Endodermal cell (in vitro differentiated cells): Measurements from ENCODE around the gene CHN1. TPM values are rescaled to one million over a fixed set of nuclear protein-coding genes. Genes with fewer than 3 reads are reported as not detected.

Experiments used
- DNase-seq: peaks from one replicate; pipeline ENCODE4 v3.0.0-alpha.2; 2017
- H3K27ac ChIP-seq: 2 replicates; pipeline ENCODE4 v1.5.1; 2013; ENCODE audit warnings: mild to moderate bottlenecking, low read depth, low read length, moderate library complexity
- H3K27me3 ChIP-seq: 2 replicates; pipeline ENCODE4 v1.6.1; 2013; ENCODE audit warnings: mild to moderate bottlenecking, low read length, moderate library complexity; ENCODE audit not compliant: insufficient read depth, control insufficient read depth, poor library complexity, severe bottlenecking
- H3K36me3 ChIP-seq: 2 replicates; pipeline ENCODE4 v1.7.0; 2013; ENCODE audit warnings: mild to moderate bottlenecking, low read length, moderate library complexity; ENCODE audit not compliant: control insufficient read depth, insufficient read depth
- H3K4me1 ChIP-seq: one replicate; pipeline ENCODE4 v1.7.0; 2013; ENCODE audit warnings: low read length; ENCODE audit not compliant: control insufficient read depth, insufficient read depth
- H3K4me3 ChIP-seq: 2 replicates; pipeline ENCODE4 v1.5.1; 2013; ENCODE audit warnings: mild to moderate bottlenecking, low read length, moderate library complexity
- H3K9ac ChIP-seq: 2 replicates; pipeline ENCODE4 v1.6.1; 2013; ENCODE audit warnings: mild to moderate bottlenecking, low read length, moderate library complexity; ENCODE audit not compliant: poor library complexity, severe bottlenecking; ENCODE audit errors: extremely low read depth
- H3K9me3 ChIP-seq: 2 replicates; pipeline ENCODE4 v1.6.1; 2013; ENCODE audit warnings: mild to moderate bottlenecking, low read length, moderate library complexity; ENCODE audit not compliant: control insufficient read depth
- H3K27ac Mint-ChIP-seq: 2 replicates; pipeline ENCODE4 v1.8.0; 2020; ENCODE audit warnings: mixed read lengths
- H3K27me3 Mint-ChIP-seq: 2 replicates; pipeline ENCODE4 v1.8.0; 2021; ENCODE audit warnings: mild to moderate bottlenecking, mixed read lengths; ENCODE audit not compliant: insufficient read depth
- H3K36me3 Mint-ChIP-seq: 2 replicates; pipeline ENCODE4 v1.8.0; 2020; ENCODE audit warnings: low read depth, mixed read lengths
- H3K4me1 Mint-ChIP-seq: 2 replicates; pipeline ENCODE4 v1.8.0; 2020; ENCODE audit warnings: mixed read lengths
- H3K4me3 Mint-ChIP-seq: 2 replicates; pipeline ENCODE4 v1.8.0; 2020; ENCODE audit warnings: mild to moderate bottlenecking, moderate library complexity, mixed read lengths
- H3K9me3 Mint-ChIP-seq: 2 replicates; pipeline ENCODE4 v1.8.0; 2020; ENCODE audit warnings: mild to moderate bottlenecking, mixed read lengths
- WGBS, 2 experiments: methylation state at CpG; one replicate each; pipeline versions ENCODE4 v1.1.5 to v1.1.7; 2013; ENCODE audit warnings: missing lambda C conversion rate in 2 of 2, mixed read lengths in 1 of 2; ENCODE audit not compliant: insufficient coverage in 1 of 2, insufficient read length in 1 of 2; 5-methylcytosine and 5-hydroxymethylcytosine counted together
- total RNA-seq, 2 donors: library from RNA; stranded (reverse); fragmentation: NEBNext Ultra II Directional in 1 of 2; extraction: Animal tissue kit (Norgen Biotek cat#: 25700) in 1 of 2; gene quantifications; 2 replicates in 1 of 2; 3 replicates in 1 of 2; pipeline ENCODE4 v1.2.1, GENCODE V29; 2021
- TF ChIP-seq, protein P1 (sequence below): fragments of 200-600 bp; sonication (generic); conservative IDR thresholded peaks from 2 replicates; pipeline ENCODE4 v1.5.0; 2021; ENCODE audit warnings: antibody characterized with exemption, mild to moderate bottlenecking

Gene CHN1
- total RNA-seq, 2 donors from 2014 or later = 24.3 to 28.8 TPM

DNA sequence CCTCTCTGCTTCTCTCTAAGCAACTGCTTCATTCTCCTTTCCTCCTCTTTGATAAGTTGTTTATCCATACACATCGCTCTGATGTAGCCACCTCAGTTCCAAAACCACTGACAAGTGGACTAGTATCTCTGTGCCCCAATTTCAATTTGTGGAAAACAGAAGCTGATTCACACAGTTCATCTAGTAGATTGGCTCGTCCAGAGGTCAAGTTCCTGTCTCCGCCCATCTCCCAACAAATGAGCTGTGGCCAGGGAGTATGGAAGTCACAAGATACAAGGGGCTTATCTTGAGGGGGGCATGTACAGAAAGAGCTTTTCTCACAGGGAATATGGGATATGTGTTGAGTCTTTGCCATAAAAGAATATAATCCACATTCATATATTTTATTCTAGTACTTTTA lies 17.7 kb upstream of the CHN1 start:
- no peak overlapping the region for H3K27ac Mint-ChIP-seq
- no peak overlapping the region for H3K9ac ChIP-seq
- H3K4me1 Mint-ChIP-seq = peaks cover 11% of the 10 kb centered on the region
- no peak overlapping the region for H3K27ac ChIP-seq
- no peaks in the 10 kb centered on the region for H3K27me3 ChIP-seq
- 91 to 100% methylated on average over 2 to 3 of the region's 3 CpGs for WGBS, 2 experiments
- no peaks in the 10 kb centered on the region for H3K4me1 ChIP-seq
- H3K27me3 Mint-ChIP-seq = no peaks in the 10 kb centered on the region
- H3K9me3 ChIP-seq = peaks cover 5% of the 10 kb centered on the region
- DNase-seq = no peak
- peaks cover 5% of the 10 kb centered on the region for H3K9me3 Mint-ChIP-seq
- no peak overlapping the region for H3K4me3 ChIP-seq
- TF ChIP-seq, protein P1, sequence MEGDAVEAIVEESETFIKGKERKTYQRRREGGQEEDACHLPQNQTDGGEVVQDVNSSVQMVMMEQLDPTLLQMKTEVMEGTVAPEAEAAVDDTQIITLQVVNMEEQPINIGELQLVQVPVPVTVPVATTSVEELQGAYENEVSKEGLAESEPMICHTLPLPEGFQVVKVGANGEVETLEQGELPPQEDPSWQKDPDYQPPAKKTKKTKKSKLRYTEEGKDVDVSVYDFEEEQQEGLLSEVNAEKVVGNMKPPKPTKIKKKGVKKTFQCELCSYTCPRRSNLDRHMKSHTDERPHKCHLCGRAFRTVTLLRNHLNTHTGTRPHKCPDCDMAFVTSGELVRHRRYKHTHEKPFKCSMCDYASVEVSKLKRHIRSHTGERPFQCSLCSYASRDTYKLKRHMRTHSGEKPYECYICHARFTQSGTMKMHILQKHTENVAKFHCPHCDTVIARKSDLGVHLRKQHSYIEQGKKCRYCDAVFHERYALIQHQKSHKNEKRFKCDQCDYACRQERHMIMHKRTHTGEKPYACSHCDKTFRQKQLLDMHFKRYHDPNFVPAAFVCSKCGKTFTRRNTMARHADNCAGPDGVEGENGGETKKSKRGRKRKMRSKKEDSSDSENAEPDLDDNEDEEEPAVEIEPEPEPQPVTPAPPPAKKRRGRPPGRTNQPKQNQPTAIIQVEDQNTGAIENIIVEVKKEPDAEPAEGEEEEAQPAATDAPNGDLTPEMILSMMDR = no peak
- no peaks in the 10 kb centered on the region for H3K36me3 ChIP-seq
- H3K36me3 Mint-ChIP-seq = no peaks in the 10 kb centered on the region
- no peak overlapping the region for H3K4me3 Mint-ChIP-seq

DNA sequence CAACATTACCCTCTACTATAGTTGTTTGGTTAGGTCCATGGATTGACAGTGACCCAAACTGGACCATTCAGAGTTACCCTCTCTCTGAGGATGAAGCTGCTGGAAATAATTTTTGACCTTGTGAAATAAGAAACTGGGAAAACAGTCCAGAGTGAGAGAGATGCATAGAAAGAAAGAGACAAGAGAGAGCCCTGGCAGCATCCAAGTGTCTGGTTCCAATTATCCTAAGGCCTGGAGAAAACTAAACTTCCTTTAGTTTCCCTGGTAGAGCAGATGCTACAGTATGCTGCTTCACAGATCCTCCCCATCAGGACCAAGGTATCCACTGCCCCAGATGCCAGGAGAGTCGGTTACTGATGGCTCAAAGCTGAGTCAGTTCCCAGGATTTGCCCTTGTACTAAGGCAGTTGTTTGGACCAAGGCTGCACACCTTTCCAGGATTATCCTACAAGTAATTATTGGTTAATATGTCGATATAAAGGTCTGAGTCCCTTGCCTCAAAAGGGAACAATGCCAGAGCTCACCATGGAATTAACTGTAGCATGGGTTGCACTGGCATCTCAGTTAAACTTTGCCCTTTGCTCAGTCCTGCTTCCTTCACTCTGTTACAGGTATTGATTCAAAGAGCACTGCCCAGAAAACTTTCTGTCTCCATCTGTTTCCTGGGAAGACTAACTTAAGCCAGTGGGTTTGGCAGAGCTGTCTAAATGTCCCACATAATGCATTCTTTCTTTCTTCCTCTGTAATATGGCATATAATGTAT lies 14.6 kb upstream of the CHN1 start:
- H3K9me3 ChIP-seq = no peaks in the 10 kb centered on the region

DNA sequence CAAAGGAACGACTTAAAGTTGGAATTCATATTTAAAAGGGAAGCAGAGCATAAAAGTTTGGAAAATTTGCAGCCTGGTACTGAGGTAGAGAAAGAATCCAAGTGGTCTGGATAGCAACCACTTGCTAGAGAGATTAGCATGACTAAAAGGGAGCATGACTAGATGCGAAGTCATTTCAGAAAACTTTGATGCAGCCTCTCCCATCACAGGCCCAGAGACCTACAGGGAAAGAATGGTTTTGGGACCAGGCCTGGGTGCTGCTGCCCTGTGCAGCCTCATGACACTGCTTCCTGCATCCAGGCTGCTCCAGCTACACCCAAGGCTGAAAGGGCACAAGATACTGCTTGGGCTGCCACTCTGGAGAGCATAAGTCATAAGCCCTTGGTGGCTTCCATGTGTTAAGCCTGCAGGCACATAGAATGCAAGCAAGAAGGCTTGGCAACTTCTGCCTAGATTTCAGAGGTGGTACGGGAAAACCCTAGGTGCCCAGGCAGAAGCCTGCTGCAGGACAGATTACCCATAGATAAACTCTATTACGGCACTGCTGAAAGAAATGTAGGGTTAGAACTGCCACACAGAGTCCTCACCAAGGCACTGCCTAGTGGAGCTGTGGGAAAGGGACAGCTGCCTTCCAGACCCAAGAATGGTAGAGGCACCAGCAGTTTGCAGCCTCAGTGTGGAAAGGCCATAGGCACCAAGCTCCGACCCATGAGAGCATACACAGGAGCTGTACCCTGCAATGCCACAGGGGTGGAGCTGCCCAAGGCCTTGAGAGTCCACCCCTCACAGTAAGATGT lies 12.6 kb upstream of the CHN1 start:
- no peaks in the 10 kb centered on the region for H3K9me3 Mint-ChIP-seq
- H3K36me3 ChIP-seq = no peaks in the 10 kb centered on the region
- H3K4me1 Mint-ChIP-seq = peaks cover 7% of the 10 kb centered on the region
- no peaks in the 10 kb centered on the region for H3K9me3 ChIP-seq
- H3K27me3 ChIP-seq = no peaks in the 10 kb centered on the region
- no peak overlapping the region for H3K4me3 ChIP-seq
- 89 to 94% methylated on average over 5 of the region's 5 CpGs for WGBS, 2 experiments
- no peak overlapping the region for H3K27ac ChIP-seq
- H3K27me3 Mint-ChIP-seq = no peaks in the 10 kb centered on the region
- no peak overlapping the region for H3K4me3 Mint-ChIP-seq
- no peak overlapping the region for H3K27ac Mint-ChIP-seq
- DNase-seq = no peak
- no peak overlapping the region for H3K9ac ChIP-seq
- TF ChIP-seq, protein P1 = no peak
- H3K4me1 ChIP-seq = no peaks in the 10 kb centered on the region
- no peaks in the 10 kb centered on the region for H3K36me3 Mint-ChIP-seq

More for the DNA sequence above, 14.6 kb upstream of the CHN1 start:
- WGBS, 2 experiments = 83 to 90% methylated on average over 2 of the region's 2 CpGs
- no peak overlapping the region for H3K27ac ChIP-seq
- H3K27ac Mint-ChIP-seq = no peak overlapping the region
- TF ChIP-seq, protein P1 = no peak
- no peaks in the 10 kb centered on the region for H3K36me3 ChIP-seq
- no peaks in the 10 kb centered on the region for H3K4me1 ChIP-seq
- no peaks in the 10 kb centered on the region for H3K27me3 Mint-ChIP-seq
- no peaks in the 10 kb centered on the region for H3K9me3 Mint-ChIP-seq
- peaks cover 7% of the 10 kb centered on the region for H3K4me1 Mint-ChIP-seq
- no peaks in the 10 kb centered on the region for H3K36me3 Mint-ChIP-seq
- H3K27me3 ChIP-seq = no peaks in the 10 kb centered on the region
- H3K9ac ChIP-seq = no peak overlapping the region
- no peak overlapping the region for H3K4me3 ChIP-seq
- no peak for DNase-seq
- H3K4me3 Mint-ChIP-seq = no peak overlapping the region
